ENCODE data around the gene LCP2. TPM values are rescaled to one million over a fixed set of nuclear protein-coding genes. Genes with fewer than 3 reads are reported as not detected.

The LCP2 gene
- total RNA-seq, 4 donors from 2014 or later = 45.8 to 120 (median 55.0) TPM

DNA sequence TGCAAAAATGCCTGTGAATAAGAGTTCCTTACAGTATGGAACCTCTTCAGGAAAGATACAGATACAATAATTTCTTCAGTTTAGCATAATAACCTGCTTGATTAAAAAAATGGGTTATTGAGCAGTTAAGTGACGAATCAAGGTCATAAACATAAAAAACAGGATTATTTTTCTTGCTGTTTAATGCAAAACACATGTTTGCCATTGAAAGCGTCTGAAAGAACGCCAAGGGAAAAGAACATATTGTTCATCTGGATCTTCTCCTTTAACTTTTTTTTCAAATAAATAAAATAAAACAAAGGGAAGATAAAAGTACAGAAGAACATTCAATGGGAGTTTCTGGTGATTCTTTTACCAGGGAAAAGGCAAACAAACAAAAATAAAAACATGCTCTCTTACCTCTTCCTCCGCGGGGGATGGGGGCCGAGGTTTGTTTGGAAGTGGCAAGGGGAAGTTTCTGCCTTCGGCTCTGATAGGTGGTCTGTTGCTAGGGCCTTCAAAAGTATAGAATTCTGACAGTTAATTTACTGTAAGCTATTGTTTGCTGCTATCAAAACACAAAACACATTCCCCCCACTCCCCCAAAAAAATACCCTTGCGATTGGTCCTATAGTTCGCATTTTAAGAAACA is 44.7 kb downstream of the LCP2 start:
- no peak for TF ChIP-seq CTCF (IDR thresholded peaks at IDR 0.05; ENCODE audit: low read depth)

DNA sequence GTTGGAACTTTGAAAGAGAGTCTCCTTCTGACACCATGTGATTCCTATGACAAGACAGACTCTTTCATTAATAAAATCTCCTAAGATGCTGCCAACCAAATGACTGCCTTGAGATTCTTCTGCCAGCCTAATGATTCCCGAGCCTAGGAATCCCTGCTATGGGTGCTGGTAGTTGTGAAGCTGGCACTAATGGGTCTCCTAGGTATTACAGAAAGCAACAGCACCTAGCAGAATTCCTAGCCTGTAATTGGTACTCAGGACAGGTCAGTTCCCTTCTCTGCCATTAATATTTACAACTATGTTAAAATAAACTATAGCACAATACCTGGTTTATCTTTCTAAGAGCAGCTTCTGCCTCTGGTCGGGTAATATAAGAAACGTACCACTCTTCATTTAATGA is 45.5 kb downstream of the LCP2 start:
- TF ChIP-seq CTCF (IDR thresholded peaks at IDR 0.05; ENCODE audit: low read depth) = no peak

GRCh38 chr5:170251462-170251861 is 46.1 kb downstream of the LCP2 start:
- no peak for TF ChIP-seq CTCF (IDR thresholded peaks at IDR 0.05; ENCODE audit: low read depth)

GRCh38 chr5:170250810-170251317 is 46.7 kb downstream of the LCP2 start:
- TF ChIP-seq CTCF (IDR thresholded peaks at IDR 0.05; ENCODE audit: low read depth) = no peak

- no peak for TF ChIP-seq CTCF (IDR thresholded peaks at IDR 0.05; ENCODE audit: low read depth)
Measured at GRCh38 chr5:170249355-170249754, 48.2 kb downstream of the LCP2 start.

- no peak for TF ChIP-seq CTCF (IDR thresholded peaks at IDR 0.05; ENCODE audit: low read depth)
Measured at GRCh38 chr5:170248172-170248930, 49.2 kb downstream of the LCP2 start.

GRCh38 chr5:170247363-170247762 is 50.2 kb downstream of the LCP2 start:
- TF ChIP-seq CTCF (IDR thresholded peaks at IDR 0.05; ENCODE audit: low read depth) = no peak
